HL-60 (cell line): ENCODE results near the gene CRTC3.

Experiments
- CTCF ChIP-seq: IDR thresholded peaks from one replicate; pipeline ENCODE4 v1.5.1; 2011; ENCODE audit warnings: low read length, control low read depth, inconsistent platforms; ENCODE audit not compliant: insufficient read depth
- GABPA ChIP-seq: IDR thresholded peaks from 2 replicates; pipeline ENCODE4 v1.6.1; 2012; ENCODE audit warnings: low read depth
- POLR2AphosphoS5 ChIP-seq: IDR thresholded peaks from 2 replicates; pipeline ENCODE4 v1.6.1; 2012; ENCODE audit warnings: low read depth
- REST ChIP-seq: IDR thresholded peaks from 2 replicates; pipeline ENCODE4 v1.6.1; 2012; ENCODE audit warnings: low read depth; ENCODE audit not compliant: insufficient replicate concordance
- SPI1 ChIP-seq: IDR thresholded peaks from 2 replicates; pipeline ENCODE4 v1.6.1; 2012; ENCODE audit warnings: low read depth, mild to moderate bottlenecking, borderline replicate concordance

- TF ChIP-seq CTCF = no peak
- TF ChIP-seq GABPA = no peak
- TF ChIP-seq POLR2AphosphoS5 = no peak
- no peak for TF ChIP-seq REST
- TF ChIP-seq SPI1 = peak; percentile 34; the same call in 1 of the 2 replicates
These were observed 17.8 kb downstream of the CRTC3 start for GRCh38 chr15:90547540-90547939.
